ENCODE measurements around the gene TRABD2B. TPM values are rescaled to one million over a fixed set of nuclear protein-coding genes. Genes with fewer than 3 reads are reported as not detected.

TRABD2B gene
- total and polyA plus RNA-seq, 2 of the 13 experiments (the other 11 are each of a cell fraction or from before 2014, with no cell fraction given): 0.04 TPM; not detected in 1

DNA sequence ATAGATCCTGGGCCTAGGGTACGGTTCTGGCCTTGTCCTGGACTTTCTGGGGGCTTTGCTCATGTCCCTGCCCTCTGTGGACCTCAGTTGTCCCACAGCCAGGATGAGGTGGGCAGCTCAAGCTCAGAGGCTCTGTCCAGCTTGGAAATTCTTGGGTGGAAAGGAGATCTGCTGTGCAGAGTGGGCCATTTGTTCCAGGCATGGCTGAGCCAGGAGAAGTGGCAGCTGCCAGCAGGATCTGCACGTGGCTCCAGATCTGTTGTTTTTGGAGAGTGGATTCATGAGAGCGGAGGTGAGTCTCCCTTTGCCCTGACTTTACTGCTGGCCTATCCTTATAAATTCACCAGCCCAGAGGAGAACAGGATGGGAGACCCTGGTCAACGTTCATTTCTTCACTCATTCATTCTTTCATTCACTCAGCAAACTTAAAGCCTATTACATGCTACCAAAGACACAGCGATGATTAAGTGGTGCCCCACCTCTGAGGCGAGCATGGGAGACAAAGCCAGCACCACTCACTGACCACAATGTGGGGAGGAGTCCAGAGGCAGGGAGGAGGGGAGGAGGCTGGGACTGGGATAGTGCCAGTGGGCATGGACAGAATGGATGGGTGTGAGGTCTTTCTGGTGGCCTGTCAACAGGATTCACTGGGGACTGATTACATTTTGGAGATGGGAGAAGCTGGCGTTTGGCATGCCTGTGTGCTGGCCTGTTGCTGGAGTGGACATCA, 205.1 kb downstream of the TRABD2B start:
- ATAC-seq (no peak), FAIRE-seq (no peak), DNase-seq (ENCODE audit: low spot score) (no peak)
- in situ Hi-C loops (cut with HindIII; ENCODE audit: extremely low pct_ligation_motif_present, low pct_unique_long_range_greater_than_20kb) (no loop called here), intact Hi-C loops (cut with micrococcal nuclease; ENCODE audit: unreplicated experiment) (no loop called here)
- no peak overlapping the region for H3K4me3 ChIP-seq (replicated peaks in 1 of 3; ENCODE audit: insufficient read depth in 1 of 3, low read depth in 2 of 3, low read length in 3 of 3)
- no peak overlapping the region for H3K4me2 ChIP-seq (ENCODE audit: low read depth, low read length)
- 0 out of 5 replicates have a peak, but pooled peaks cover 0 to 3% of the 10 kb centered on the region in 2 experiments for H3K27me3 ChIP-seq (ENCODE audit: control insufficient read depth in 1 of 2, insufficient read depth in 2 of 2, low read length in 2 of 2)
- H3K79me2 ChIP-seq (ENCODE audit: insufficient read depth, low read length): no peaks in the 10 kb centered on the region
- H3K27ac ChIP-seq (ENCODE audit: extremely low read length, insufficient read depth, low read length): no peak overlapping the region
- TF ChIP-seq KAT7 (CRISPR knock-in tag; IDR thresholded peaks at IDR 0.05; ENCODE audit: borderline replicate concordance) (no peak), NFYC (CRISPR knock-in tag; IDR thresholded peaks at IDR 0.05) (no peak), TERF1 (CRISPR knock-in tag; IDR thresholded peaks at IDR 0.05) (no peak), ZNF550 (CRISPR knock-in tag; IDR thresholded peaks at IDR 0.05; ENCODE audit: borderline replicate concordance) (no peak)
- no peaks in the 10 kb centered on the region for H3K9me3 ChIP-seq (ENCODE audit: low read length)
- no peak overlapping the region for H2AFZ ChIP-seq (ENCODE audit: low read length)
- ChIA-PET POLR2A (no interaction called here), CTCF (ENCODE audit: low intra/inter-chr PET ratio, low total read pairs) (no interaction called here)
- no peaks in the 10 kb centered on the region for H3K36me3 ChIP-seq (replicated peaks in 1 of 2; ENCODE audit: control insufficient read depth in 1 of 2, insufficient read depth in 2 of 2, low read length in 2 of 2)
- peaks cover 6% of the 10 kb centered on the region; the same call in 1 of the 2 replicates for H3K4me1 ChIP-seq (ENCODE audit: insufficient read depth, low read length)
- H3K9ac ChIP-seq (ENCODE audit: insufficient read depth, low read depth, low read length): no peak overlapping the region
- WGBS (ENCODE audit: low lambda C conversion rate): 35% methylated on average over 7 of the region's 7 CpGs
- H4K20me1 ChIP-seq (ENCODE audit: insufficient read depth, low read length): no peaks in the 10 kb centered on the region
- no TSS peak for BruUV-seq (replicated peaks)

DNA sequence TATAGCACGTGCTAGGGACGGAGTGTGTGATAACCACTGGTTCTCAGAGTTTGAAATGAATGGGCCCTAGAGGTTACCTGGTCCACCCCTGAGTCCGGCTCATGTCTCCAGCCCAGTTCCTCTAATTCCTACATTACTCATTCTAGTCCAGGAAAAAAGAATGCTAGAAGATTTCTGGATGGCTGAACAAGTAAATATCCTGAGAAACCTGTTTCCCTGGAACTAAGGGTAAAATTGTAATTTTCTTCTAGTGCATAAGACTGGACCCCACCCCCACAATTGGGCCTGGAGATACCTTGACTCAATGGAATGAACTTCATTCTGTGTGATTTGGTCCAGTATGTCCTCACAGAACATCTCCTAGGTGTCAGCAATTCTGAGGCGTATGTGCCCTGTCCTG, 208.4 kb downstream of the TRABD2B start:
- no peaks in the 10 kb centered on the region for H3K79me2 ChIP-seq (ENCODE audit: insufficient read depth, low read length)
- FAIRE-seq (no peak), ATAC-seq (no peak), DNase-seq (ENCODE audit: low spot score) (no peak)
- BruUV-seq (replicated peaks): no TSS peak
- no peak overlapping the region for H3K27ac ChIP-seq (ENCODE audit: extremely low read length, insufficient read depth, low read length)
- H3K4me3 ChIP-seq (replicated peaks in 1 of 3; ENCODE audit: insufficient read depth in 1 of 3, low read depth in 2 of 3, low read length in 3 of 3): no peak overlapping the region
- H3K36me3 ChIP-seq (replicated peaks in 1 of 2; ENCODE audit: control insufficient read depth in 1 of 2, insufficient read depth in 2 of 2, low read length in 2 of 2): no peaks in the 10 kb centered on the region
- WGBS (ENCODE audit: low lambda C conversion rate): 65% methylated on average over 4 of the region's 4 CpGs
- H2AFZ ChIP-seq (ENCODE audit: low read length): no peak overlapping the region
- H3K4me1 ChIP-seq (ENCODE audit: insufficient read depth, low read length): peaks cover 27% of the 10 kb centered on the region
- in situ Hi-C loops (cut with HindIII; ENCODE audit: extremely low pct_ligation_motif_present, low pct_unique_long_range_greater_than_20kb) (no loop called here), intact Hi-C loops (cut with micrococcal nuclease; ENCODE audit: unreplicated experiment) (loop anchor here (10.0 kb wide), 1 partner anchor 86 kb away; no protein-coding TSS in a partner anchor)
- no peaks in the 10 kb centered on the region for H4K20me1 ChIP-seq (ENCODE audit: insufficient read depth, low read length)
- no peak overlapping the region for H3K4me2 ChIP-seq (ENCODE audit: low read depth, low read length)
- H3K27me3 ChIP-seq (ENCODE audit: control insufficient read depth in 1 of 2, insufficient read depth in 2 of 2, low read length in 2 of 2): 0 out of 5 replicates have a peak, but pooled peaks cover 0 to 3% of the 10 kb centered on the region in 2 experiments
- ChIA-PET CTCF (ENCODE audit: low intra/inter-chr PET ratio, low total read pairs) (no interaction called here), POLR2A (no interaction called here)
- H3K9ac ChIP-seq (ENCODE audit: insufficient read depth, low read depth, low read length): no peak overlapping the region
- TF ChIP-seq RFXANK (CRISPR knock-in tag; IDR thresholded peaks at IDR 0.05) (no peak), STAT5B (CRISPR knock-in tag; IDR thresholded peaks at IDR 0.05) (no peak), ZMAT5 (CRISPR knock-in tag; IDR thresholded peaks at IDR 0.05; ENCODE audit: borderline replicate concordance, low read depth) (no peak), ZNF674 (CRISPR knock-in tag; IDR thresholded peaks at IDR 0.05; ENCODE audit: low read depth) (no peak), RXRB (CRISPR knock-in tag; IDR thresholded peaks at IDR 0.05; ENCODE audit: borderline replicate concordance) (no peak), GRHL1 (CRISPR knock-in tag; conservative IDR thresholded peaks at IDR 0.05) (no peak), LCORL (IDR thresholded peaks at IDR 0.05) (no peak), LCORL (CRISPR knock-in tag; IDR thresholded peaks at IDR 0.05) (no peak), TOE1 (CRISPR knock-in tag; IDR thresholded peaks at IDR 0.05) (no peak), RNF2 (conservative IDR thresholded peaks at IDR 0.05; ENCODE audit: low read depth) (no peak), ZNF782 (CRISPR knock-in tag; IDR thresholded peaks at IDR 0.05; ENCODE audit: borderline replicate concordance) (no peak)
- H3K9me3 ChIP-seq (ENCODE audit: low read length): no peaks in the 10 kb centered on the region
